IPS-NIHi7 (cell line): ENCODE data around the gene TET2.

ENCODE experiments used
- DNase-seq: peaks from one replicate; pipeline ENCODE4 v3.0.0; 2012; ENCODE audit warnings: mixed read lengths; ENCODE audit errors: extremely low spot score

The TET2 gene

GRCh38 chr4:105140684-105141490 lies 5.8 kb upstream of the TET2 start:
- DNase-seq: peak; percentile 51

- DNase-seq: no peak
Observed at GRCh38 chr4:105145156-105145902, 1.3 kb upstream of the TET2 start.

- DNase-seq: peak; percentile 29
Observed at GRCh38 chr4:105145903-105146275, 787 bp upstream of the TET2 start.

GRCh38 chr4:105147016-105147552 lies 408 bp downstream of the TET2 start:
- no peak for DNase-seq

GRCh38 chr4:105147553-105148161 lies 981 bp downstream of the TET2 start:
- DNase-seq: peak; percentile 34

- DNase-seq: no peak
Observed at GRCh38 chr4:105148356-105148755, 1.7 kb downstream of the TET2 start.

GRCh38 chr4:105148776-105149175 lies 2.1 kb downstream of the TET2 start:
- no peak for DNase-seq

- no peak for DNase-seq
Observed at GRCh38 chr4:105149771-105150170, 3.1 kb downstream of the TET2 start.

- no peak for DNase-seq
Observed at GRCh38 chr4:105150503-105150902, 3.8 kb downstream of the TET2 start.

GRCh38 chr4:105153749-105154148 lies 7.1 kb downstream of the TET2 start:
- DNase-seq: no peak

GRCh38 chr4:105154576-105154975 lies 7.9 kb downstream of the TET2 start:
- no peak for DNase-seq

GRCh38 chr4:105155426-105155825 lies 8.8 kb downstream of the TET2 start:
- DNase-seq: no peak

GRCh38 chr4:105158837-105159236 lies 12.2 kb downstream of the TET2 start:
- DNase-seq: peak; percentile 35

GRCh38 chr4:105162123-105162796 lies 15.6 kb downstream of the TET2 start:
- DNase-seq: no peak

GRCh38 chr4:105164548-105164947 lies 17.9 kb downstream of the TET2 start:
- DNase-seq: no peak

- no peak for DNase-seq
Observed at GRCh38 chr4:105166066-105166465, 19.4 kb downstream of the TET2 start.

GRCh38 chr4:105170711-105171110 lies 24.0 kb downstream of the TET2 start:
- no peak for DNase-seq

GRCh38 chr4:105171912-105172311 lies 25.2 kb downstream of the TET2 start:
- DNase-seq: no peak

- no peak for DNase-seq
Observed at GRCh38 chr4:105174098-105174497, 27.4 kb downstream of the TET2 start.

- no peak for DNase-seq
Observed at GRCh38 chr4:105179539-105180401, 33.1 kb downstream of the TET2 start.

GRCh38 chr4:105181259-105181658 lies 34.6 kb downstream of the TET2 start:
- DNase-seq: peak; percentile 8
